ENCODE data around the gene GOLGA6L6.
"Not testable (repeated sequence)": the region's sequence is repeated elsewhere in the genome, so short reads cannot be mapped to it uniquely, and the experiment has no call there.

DNA sequence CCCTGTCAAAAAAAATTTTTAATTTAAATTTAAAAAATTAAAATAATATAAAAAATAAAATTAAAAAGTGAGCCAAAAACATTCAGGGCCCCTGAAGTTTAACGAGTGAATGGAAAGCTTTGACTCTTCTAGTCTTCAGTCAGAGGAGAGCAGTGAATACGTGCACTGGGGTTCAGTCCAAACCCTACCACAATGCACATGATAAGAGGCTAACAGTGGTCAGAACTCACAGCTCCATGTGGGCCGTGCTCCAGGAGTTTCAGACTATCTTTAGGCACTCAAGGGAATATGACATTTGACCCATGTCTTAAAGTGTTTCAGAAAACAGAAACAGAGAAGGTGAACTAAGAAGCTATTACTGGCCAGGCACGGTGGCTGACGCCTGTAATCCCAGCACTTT, 48.6 kb downstream of the GOLGA6L6 start:
- not testable (repeated sequence) for TF ChIP-seq EZH2phosphoT487 (conservative IDR thresholded peaks at IDR 0.05; ENCODE audit: low read length)
- TF ChIP-seq, protein P1, sequence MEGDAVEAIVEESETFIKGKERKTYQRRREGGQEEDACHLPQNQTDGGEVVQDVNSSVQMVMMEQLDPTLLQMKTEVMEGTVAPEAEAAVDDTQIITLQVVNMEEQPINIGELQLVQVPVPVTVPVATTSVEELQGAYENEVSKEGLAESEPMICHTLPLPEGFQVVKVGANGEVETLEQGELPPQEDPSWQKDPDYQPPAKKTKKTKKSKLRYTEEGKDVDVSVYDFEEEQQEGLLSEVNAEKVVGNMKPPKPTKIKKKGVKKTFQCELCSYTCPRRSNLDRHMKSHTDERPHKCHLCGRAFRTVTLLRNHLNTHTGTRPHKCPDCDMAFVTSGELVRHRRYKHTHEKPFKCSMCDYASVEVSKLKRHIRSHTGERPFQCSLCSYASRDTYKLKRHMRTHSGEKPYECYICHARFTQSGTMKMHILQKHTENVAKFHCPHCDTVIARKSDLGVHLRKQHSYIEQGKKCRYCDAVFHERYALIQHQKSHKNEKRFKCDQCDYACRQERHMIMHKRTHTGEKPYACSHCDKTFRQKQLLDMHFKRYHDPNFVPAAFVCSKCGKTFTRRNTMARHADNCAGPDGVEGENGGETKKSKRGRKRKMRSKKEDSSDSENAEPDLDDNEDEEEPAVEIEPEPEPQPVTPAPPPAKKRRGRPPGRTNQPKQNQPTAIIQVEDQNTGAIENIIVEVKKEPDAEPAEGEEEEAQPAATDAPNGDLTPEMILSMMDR (IDR thresholded peaks at IDR 0.05; ENCODE audit: insufficient read depth, low read length, poor library complexity, severe bottlenecking), result not testable (repeated sequence)
